GM23338 (cell line): Measurements from ENCODE around the gene NRG3. TPM values are rescaled to one million over a fixed set of nuclear protein-coding genes. Genes with fewer than 3 reads are reported as not detected.

ENCODE experiments used
- ATAC-seq: fragments of 200-7000 bp; cut with Tn5 transposase; 3 replicates; pipeline ENCODE4 v1.9.1; 2020
- DNase-seq: peaks from one replicate; pipeline ENCODE4 v3.0.0-alpha.2; 2015; ENCODE audit warnings: low spot score
- H2AFZ ChIP-seq: fragments of 200-600 bp; sonication (generic); 2 replicates; pipeline ENCODE4 v1.8.0; 2016; ENCODE audit warnings: antibody characterized with exemption, mild to moderate bottlenecking, moderate library complexity
- H3F3A ChIP-seq: fragments of 200-600 bp; sonication (generic); replicated peaks from 2 replicates; pipeline ENCODE4 v1.8.0; 2017; ENCODE audit warnings: antibody characterized with exemption, mixed run types, low read depth
- H3K27ac ChIP-seq: fragments of 200-600 bp; sonication (generic); 2 replicates; pipeline ENCODE4 v1.6.1; 2016; ENCODE audit warnings: low read depth
- H3K27me3 ChIP-seq: fragments of 200-600 bp; sonication (generic); 2 replicates; pipeline ENCODE4 v1.8.0; 2016; ENCODE audit warnings: mild to moderate bottlenecking, mixed run types, moderate library complexity; ENCODE audit not compliant: insufficient read depth
- H3K36me3 ChIP-seq: fragments of 200-600 bp; sonication (generic); 2 replicates; pipeline ENCODE4 v1.8.0; 2016; ENCODE audit warnings: mild to moderate bottlenecking; ENCODE audit not compliant: insufficient read depth
- H3K4me1 ChIP-seq: fragments of 200-600 bp; sonication (generic); 2 replicates; pipeline ENCODE4 v1.8.0; 2016; ENCODE audit warnings: mild to moderate bottlenecking, moderate library complexity; ENCODE audit not compliant: insufficient read depth
- H3K4me2 ChIP-seq: fragments of 200-600 bp; sonication (generic); 2 replicates; pipeline ENCODE4 v1.7.1; 2017; ENCODE audit warnings: mixed run types
- H3K4me3 ChIP-seq: fragments of 200-600 bp; sonication (generic); 2 replicates; pipeline ENCODE4 v1.6.1; 2016; ENCODE audit warnings: mixed run types
- H3K79me2 ChIP-seq: fragments of 200-600 bp; sonication (generic); replicated peaks from 2 replicates; pipeline ENCODE4 v1.8.0; 2017; ENCODE audit warnings: mild to moderate bottlenecking; ENCODE audit not compliant: insufficient read depth
- H3K9me2 ChIP-seq: fragments of 200-600 bp; sonication (generic); 2 replicates; pipeline ENCODE4 v1.8.0; 2017; ENCODE audit not compliant: insufficient read depth
- H4K20me1 ChIP-seq: fragments of 200-600 bp; sonication (generic); replicated peaks from 2 replicates; pipeline ENCODE4 v1.8.0; 2017; ENCODE audit warnings: mild to moderate bottlenecking; ENCODE audit not compliant: insufficient read depth
- H3K27ac Mint-ChIP-seq: 2 replicates; pipeline ENCODE4 v1.8.0; 2020; ENCODE audit warnings: inconsistent platforms, mild to moderate bottlenecking, moderate library complexity, mixed read lengths
- H3K27me3 Mint-ChIP-seq: 3 replicates; pipeline ENCODE4 v1.8.0; 2022; ENCODE audit warnings: low read depth, mild to moderate bottlenecking, moderate library complexity, mixed read lengths, inconsistent platforms; ENCODE audit not compliant: insufficient read depth, poor library complexity
- H3K36me3 Mint-ChIP-seq: 3 replicates; pipeline ENCODE4 v1.8.0; 2021; ENCODE audit warnings: low read depth, mild to moderate bottlenecking, inconsistent platforms, moderate library complexity, mixed read lengths
- H3K4me1 Mint-ChIP-seq: 3 replicates; pipeline ENCODE4 v1.8.0; 2020; ENCODE audit warnings: mild to moderate bottlenecking, inconsistent platforms, mixed read lengths
- H3K4me3 Mint-ChIP-seq: 3 replicates; pipeline ENCODE4 v1.8.0; 2021; ENCODE audit warnings: moderate library complexity, mild to moderate bottlenecking, inconsistent platforms, mixed read lengths
- H3K9me3 Mint-ChIP-seq: 3 replicates; pipeline ENCODE4 v1.8.0; 2020; ENCODE audit warnings: moderate library complexity, mild to moderate bottlenecking, inconsistent platforms, mixed read lengths
- CREB1 ChIP-seq: fragments of 250-450 bp; sonication (Bioruptor Pico); IDR thresholded peaks from 2 replicates; pipeline ENCODE4 v1.5.0; 2020; ENCODE audit warnings: low read depth, mild to moderate bottlenecking, moderate library complexity
- CTCF ChIP-seq, 2 experiments: fragments of 200-600 bp in 1 of 2; sonication (generic) in 1 of 2; conservative IDR thresholded peaks; 2 replicates each; pipeline versions ENCODE4 v1.5.1 to v1.6.1; 2016 to 2017; ENCODE audit warnings: antibody characterized with exemption in 2 of 2, low read depth in 2 of 2, mild to moderate bottlenecking in 2 of 2, moderate library complexity in 1 of 2
- EZH2phosphoT487 ChIP-seq: fragments of 200-600 bp; sonication (generic); IDR thresholded peaks from one replicate; pipeline ENCODE4 v1.8.1; 2018; ENCODE audit warnings: antibody characterized with exemption; ENCODE audit not compliant: unreplicated experiment
- JUNB ChIP-seq: IDR thresholded peaks from one replicate; pipeline ENCODE4 v1.6.1; 2016; ENCODE audit warnings: antibody characterized with exemption; ENCODE audit not compliant: unreplicated experiment
- POLR2AphosphoS5 ChIP-seq: IDR thresholded peaks from 2 replicates; pipeline ENCODE4 v1.6.1; 2016; ENCODE audit warnings: antibody characterized with exemption, low read depth
- STAT1 ChIP-seq: IDR thresholded peaks from one replicate; pipeline ENCODE4 v1.6.1; 2016; ENCODE audit warnings: antibody characterized with exemption; ENCODE audit not compliant: unreplicated experiment
- ZNF114 ChIP-seq: fragments of 250-450 bp; sonication (Bioruptor Pico); IDR thresholded peaks from 2 replicates; pipeline ENCODE4 v1.5.0; 2020; ENCODE audit warnings: mild to moderate bottlenecking, moderate library complexity
- ZNF331 ChIP-seq: fragments of 250-450 bp; sonication (Bioruptor Pico); IDR thresholded peaks from 2 replicates; pipeline ENCODE4 v1.5.0; 2020; ENCODE audit warnings: low read depth, mild to moderate bottlenecking, moderate library complexity
- polyA plus RNA-seq: library from polyadenylated mRNA; unstranded; fragments of >200 nt; fragmentation: Nextera tagmentation; extraction: Ambion mirVana; gene quantifications from 2 replicates; pipeline ENCODE4 v1.2.1, GENCODE V29; 2016
- total RNA-seq: library from RNA; depleted of rRNA; stranded (reverse); fragments of >200 nt; shearing (Covaris generic); gene quantifications from 2 replicates; pipeline ENCODE4 v1.2.3, GENCODE V29; 2014
- TF ChIP-seq, protein P1 (sequence below): IDR thresholded peaks from 2 replicates; pipeline ENCODE4 v1.6.1; 2016; ENCODE audit warnings: antibody characterized with exemption
- TF ChIP-seq, protein P2 (sequence below): fragments of 250-450 bp; sonication (Bioruptor Pico); IDR thresholded peaks from 2 replicates; pipeline ENCODE4 v1.5.0; 2020; ENCODE audit warnings: mild to moderate bottlenecking, moderate library complexity

Gene NRG3
- total and polyA plus RNA-seq, 2 experiments from 2014 or later = 1.9 to 3.9 TPM

DNA sequence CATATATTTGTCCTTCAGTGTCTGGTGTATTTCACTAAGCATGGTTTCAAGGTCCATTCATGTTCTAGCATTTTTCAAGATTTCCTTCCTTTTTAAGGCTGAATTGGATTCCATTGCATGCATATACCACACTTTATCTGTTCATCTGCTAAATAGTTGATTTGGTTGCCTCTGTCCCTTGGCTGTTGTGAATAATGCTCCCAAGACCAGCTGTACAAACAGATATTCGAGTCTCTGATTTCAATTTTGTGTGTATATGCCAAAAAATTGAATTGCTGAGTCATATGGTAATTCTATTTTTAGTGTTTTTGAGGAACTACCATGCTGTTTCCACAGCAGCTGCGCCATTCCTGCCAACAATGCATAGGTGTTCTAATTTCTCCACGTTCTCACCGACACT is 216.4 kb downstream of the NRG3 start (continued):
- TF ChIP-seq CTCF (conservative IDR thresholded peaks at IDR 0.05; ENCODE audit: low read depth in 2 of 2) (no peak), POLR2AphosphoS5 (no peak)
- TF ChIP-seq, protein P1, sequence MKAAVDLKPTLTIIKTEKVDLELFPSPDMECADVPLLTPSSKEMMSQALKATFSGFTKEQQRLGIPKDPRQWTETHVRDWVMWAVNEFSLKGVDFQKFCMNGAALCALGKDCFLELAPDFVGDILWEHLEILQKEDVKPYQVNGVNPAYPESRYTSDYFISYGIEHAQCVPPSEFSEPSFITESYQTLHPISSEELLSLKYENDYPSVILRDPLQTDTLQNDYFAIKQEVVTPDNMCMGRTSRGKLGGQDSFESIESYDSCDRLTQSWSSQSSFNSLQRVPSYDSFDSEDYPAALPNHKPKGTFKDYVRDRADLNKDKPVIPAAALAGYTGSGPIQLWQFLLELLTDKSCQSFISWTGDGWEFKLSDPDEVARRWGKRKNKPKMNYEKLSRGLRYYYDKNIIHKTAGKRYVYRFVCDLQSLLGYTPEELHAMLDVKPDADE = no peak

GRCh38 chr10:82092111-82092510 is 217.1 kb downstream of the NRG3 start:
- Histone ChIP-seq H3F3A (no peaks in the 10 kb centered on the region), H4K20me1 (no peaks in the 10 kb centered on the region), H3K4me2 (no peak overlapping the region), H2AFZ (no peak overlapping the region), H3K4me3 (no peak overlapping the region), H3K4me1 (peaks cover 22% of the 10 kb centered on the region), H3K27me3 (no peaks in the 10 kb centered on the region), H3K36me3 (no peaks in the 10 kb centered on the region), H3K9me2 (no peaks in the 10 kb centered on the region), H3K27ac (no peak overlapping the region), H3K79me2 (no peaks in the 10 kb centered on the region)
- Mint-ChIP-seq H3K27me3 (no peaks in the 10 kb centered on the region), H3K9me3 (no peaks in the 10 kb centered on the region), H3K4me3 (no peak overlapping the region), H3K27ac (no peak overlapping the region), H3K36me3 (no peaks in the 10 kb centered on the region), H3K4me1 (peaks cover 5% of the 10 kb centered on the region)
- TF ChIP-seq POLR2AphosphoS5 (no peak), EZH2phosphoT487 (no peak), STAT1 (no peak), CTCF (conservative IDR thresholded peaks at IDR 0.05; ENCODE audit: low read depth in 2 of 2) (no peak), ZNF114 (CRISPR knock-in tag) (no peak), ZNF331 (CRISPR knock-in tag) (no peak), JUNB (no peak), CREB1 (CRISPR knock-in tag) (no peak)
- TF ChIP-seq, protein P1 = no peak
- TF ChIP-seq, protein P2, sequence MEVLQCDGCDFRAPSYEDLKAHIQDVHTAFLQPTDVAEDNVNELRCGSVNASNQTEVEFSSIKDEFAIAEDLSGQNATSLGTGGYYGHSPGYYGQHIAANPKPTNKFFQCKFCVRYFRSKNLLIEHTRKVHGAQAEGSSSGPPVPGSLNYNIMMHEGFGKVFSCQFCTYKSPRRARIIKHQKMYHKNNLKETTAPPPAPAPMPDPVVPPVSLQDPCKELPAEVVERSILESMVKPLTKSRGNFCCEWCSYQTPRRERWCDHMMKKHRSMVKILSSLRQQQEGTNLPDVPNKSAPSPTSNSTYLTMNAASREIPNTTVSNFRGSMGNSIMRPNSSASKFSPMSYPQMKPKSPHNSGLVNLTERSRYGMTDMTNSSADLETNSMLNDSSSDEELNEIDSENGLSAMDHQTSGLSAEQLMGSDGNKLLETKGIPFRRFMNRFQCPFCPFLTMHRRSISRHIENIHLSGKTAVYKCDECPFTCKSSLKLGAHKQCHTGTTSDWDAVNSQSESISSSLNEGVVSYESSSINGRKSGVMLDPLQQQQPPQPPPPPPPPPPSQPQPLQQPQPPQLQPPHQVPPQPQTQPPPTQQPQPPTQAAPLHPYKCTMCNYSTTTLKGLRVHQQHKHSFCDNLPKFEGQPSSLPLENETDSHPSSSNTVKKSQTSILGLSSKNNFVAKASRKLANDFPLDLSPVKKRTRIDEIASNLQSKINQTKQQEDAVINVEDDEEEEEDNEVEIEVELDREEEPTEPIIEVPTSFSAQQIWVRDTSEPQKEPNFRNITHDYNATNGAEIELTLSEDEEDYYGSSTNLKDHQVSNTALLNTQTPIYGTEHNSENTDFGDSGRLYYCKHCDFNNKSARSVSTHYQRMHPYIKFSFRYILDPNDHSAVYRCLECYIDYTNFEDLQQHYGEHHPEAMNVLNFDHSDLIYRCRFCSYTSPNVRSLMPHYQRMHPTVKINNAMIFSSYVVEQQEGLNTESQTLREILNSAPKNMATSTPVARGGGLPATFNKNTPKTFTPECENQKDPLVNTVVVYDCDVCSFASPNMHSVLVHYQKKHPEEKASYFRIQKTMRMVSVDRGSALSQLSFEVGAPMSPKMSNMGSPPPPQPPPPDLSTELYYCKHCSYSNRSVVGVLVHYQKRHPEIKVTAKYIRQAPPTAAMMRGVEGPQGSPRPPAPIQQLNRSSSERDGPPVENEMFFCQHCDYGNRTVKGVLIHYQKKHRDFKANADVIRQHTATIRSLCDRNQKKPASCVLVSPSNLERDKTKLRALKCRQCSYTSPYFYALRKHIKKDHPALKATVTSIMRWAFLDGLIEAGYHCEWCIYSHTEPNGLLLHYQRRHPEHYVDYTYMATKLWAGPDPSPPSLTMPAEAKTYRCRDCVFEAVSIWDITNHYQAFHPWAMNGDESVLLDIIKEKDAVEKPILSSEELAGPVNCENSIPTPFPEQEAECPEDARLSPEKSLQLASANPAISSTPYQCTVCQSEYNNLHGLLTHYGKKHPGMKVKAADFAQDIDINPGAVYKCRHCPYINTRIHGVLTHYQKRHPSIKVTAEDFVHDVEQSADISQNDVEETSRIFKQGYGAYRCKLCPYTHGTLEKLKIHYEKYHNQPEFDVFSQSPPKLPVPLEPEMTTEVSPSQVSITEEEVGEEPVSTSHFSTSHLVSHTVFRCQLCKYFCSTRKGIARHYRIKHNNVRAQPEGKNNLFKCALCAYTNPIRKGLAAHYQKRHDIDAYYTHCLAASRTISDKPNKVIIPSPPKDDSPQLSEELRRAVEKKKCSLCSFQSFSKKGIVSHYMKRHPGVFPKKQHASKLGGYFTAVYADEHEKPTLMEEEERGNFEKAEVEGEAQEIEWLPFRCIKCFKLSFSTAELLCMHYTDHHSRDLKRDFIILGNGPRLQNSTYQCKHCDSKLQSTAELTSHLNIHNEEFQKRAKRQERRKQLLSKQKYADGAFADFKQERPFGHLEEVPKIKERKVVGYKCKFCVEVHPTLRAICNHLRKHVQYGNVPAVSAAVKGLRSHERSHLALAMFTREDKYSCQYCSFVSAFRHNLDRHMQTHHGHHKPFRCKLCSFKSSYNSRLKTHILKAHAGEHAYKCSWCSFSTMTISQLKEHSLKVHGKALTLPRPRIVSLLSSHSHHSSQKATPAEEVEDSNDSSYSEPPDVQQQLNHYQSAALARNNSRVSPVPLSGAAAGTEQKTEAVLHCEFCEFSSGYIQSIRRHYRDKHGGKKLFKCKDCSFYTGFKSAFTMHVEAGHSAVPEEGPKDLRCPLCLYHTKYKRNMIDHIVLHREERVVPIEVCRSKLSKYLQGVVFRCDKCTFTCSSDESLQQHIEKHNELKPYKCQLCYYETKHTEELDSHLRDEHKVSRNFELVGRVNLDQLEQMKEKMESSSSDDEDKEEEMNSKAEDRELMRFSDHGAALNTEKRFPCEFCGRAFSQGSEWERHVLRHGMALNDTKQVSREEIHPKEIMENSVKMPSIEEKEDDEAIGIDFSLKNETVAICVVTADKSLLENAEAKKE (CRISPR knock-in tag) = no peak
- ATAC-seq (no peak), DNase-seq (no peak)
